22Rv1 (cell line): ENCODE data around the gene TBC1D22A.

ENCODE experiments used
- H3K27ac ChIP-seq: fragments of 450-650 bp; 2 replicates; pipeline ENCODE4 v1.5.1; 2017
- ZFX ChIP-seq: fragments of 450-650 bp; IDR thresholded peaks from 2 replicates; pipeline ENCODE4 v1.6.1; 2017; ENCODE audit warnings: antibody characterized with exemption, borderline replicate concordance
- TF ChIP-seq, protein P1 (sequence below): fragments of 450-650 bp; IDR thresholded peaks from 2 replicates; pipeline ENCODE4 v1.5.1; 2017; ENCODE audit warnings: mild to moderate bottlenecking

The TBC1D22A gene

DNA sequence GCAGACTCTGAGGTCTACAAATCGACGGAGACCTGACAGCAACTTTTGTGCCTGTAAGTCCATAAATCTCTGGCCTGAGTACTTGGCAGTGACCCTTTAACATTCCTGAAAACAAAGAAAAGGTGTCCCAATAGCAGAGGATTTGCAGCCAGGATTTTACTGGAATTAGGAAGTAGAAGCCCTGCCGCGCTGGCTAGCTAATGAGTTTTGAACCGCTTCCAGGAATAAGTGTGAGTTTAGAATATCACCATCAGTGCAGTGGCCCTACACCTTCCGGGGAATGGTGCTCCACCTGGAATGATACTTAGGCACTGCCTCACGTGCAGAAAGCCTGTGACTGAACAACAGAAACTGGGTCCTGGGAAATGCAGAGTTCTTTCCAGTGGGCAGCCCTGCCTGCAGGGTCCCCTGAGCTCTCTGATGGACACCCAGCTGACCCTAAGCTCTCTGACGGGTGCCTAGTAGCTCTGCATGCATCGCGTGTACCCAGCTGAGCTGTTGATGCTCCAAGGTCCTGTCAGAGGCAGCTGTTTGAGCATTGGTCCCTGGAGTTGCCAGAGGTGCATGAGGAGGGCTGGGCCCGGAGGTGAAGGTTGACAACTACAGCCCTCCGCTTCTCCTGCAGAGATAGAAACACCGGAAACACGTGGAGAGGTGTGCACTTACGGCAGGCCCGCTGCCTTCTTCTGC lies 380.9 kb downstream of the TBC1D22A start:
- H3K27ac ChIP-seq, result no peak overlapping the region
- no peak for TF ChIP-seq ZFX
- TF ChIP-seq, protein P1, sequence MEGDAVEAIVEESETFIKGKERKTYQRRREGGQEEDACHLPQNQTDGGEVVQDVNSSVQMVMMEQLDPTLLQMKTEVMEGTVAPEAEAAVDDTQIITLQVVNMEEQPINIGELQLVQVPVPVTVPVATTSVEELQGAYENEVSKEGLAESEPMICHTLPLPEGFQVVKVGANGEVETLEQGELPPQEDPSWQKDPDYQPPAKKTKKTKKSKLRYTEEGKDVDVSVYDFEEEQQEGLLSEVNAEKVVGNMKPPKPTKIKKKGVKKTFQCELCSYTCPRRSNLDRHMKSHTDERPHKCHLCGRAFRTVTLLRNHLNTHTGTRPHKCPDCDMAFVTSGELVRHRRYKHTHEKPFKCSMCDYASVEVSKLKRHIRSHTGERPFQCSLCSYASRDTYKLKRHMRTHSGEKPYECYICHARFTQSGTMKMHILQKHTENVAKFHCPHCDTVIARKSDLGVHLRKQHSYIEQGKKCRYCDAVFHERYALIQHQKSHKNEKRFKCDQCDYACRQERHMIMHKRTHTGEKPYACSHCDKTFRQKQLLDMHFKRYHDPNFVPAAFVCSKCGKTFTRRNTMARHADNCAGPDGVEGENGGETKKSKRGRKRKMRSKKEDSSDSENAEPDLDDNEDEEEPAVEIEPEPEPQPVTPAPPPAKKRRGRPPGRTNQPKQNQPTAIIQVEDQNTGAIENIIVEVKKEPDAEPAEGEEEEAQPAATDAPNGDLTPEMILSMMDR, result no peak

DNA sequence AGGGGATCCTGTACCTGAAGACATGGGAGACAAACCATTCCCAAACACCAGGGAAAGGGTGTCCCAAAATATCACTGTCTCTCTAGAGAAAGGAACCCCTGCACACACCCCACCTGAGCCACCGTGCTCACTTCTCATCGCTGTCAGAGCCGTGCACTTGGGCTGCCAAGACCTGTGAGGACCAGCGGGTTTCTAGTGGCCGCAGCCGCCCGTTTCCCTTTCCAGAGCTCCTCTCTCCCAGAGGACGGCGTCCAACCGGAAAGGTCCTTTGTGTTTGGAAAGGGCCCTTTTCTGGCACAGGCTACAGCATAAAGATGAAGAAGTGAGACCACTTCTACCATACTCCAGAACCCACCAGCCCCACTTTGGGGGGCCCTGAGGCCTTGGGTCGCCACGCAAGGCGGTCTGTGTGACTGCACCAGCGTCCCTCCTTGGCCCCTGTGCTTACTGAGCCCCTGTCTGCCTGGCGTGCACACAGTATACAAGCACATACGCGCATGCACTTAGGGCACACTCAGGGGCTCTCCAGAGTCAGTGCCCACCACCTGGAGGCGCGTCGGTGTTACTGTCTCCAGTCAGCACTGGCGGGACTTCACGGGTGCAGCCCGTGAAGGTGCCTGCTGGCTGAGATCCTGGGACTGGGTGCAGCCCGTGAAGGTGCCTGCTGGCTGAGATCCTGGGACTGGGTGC lies 381.8 kb downstream of the TBC1D22A start:
- no peak for TF ChIP-seq ZFX
- TF ChIP-seq, protein P1, result no peak
- H3K27ac ChIP-seq, result no peak overlapping the region

DNA sequence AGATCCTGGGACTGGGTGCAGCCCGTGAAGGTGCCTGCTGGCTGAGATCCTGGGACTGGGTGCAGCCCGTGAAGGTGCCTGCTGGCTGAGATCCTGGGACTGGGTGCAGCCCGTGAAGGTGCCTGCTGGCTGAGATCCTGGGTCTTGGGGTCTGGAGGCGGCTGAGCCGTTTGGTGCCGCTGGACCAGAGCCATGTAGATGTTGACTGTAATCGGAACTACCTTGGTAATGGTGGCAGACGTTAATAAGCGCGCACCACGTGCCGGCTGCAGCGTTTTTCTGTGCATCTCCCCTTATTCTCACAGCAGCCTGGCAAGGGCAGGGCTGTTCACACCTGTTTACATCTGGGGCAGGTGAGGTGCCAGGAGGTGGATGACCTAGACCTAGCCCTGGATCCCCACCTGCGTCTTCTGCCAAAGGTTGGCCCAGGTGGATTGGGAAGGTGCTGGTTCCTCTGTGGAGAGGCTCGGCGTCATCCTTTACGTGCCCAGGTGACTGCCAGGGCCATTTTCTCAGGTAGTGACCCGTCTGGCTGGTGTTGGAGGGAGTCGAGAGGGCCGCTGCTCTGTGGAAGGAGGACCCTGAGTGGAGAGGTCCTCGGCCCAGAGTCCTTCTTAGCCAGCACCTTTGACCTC lies 382.5 kb downstream of the TBC1D22A start:
- no peak overlapping the region for H3K27ac ChIP-seq

DNA sequence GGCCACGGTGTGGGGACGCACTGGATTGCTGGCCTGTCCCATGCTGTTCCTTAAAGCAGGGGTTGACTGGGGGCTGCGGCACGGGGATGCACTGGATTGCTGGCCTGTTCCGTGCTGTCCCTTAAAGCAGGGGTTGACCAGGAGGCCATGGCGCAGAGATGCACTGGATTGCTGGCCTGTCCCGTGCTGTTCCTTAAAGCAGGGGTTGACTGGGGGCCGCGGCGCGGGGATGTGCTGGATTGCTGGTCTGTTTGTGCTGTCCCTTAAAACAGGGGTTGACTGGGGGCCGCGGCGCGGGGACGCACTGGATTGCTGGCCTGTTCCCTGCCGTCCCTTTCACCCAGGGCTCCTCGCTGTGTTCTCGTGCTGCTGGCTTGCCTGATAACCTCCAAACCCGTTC lies 383.4 kb downstream of the TBC1D22A start:
- TF ChIP-seq, protein P1, result no peak
- no peak for TF ChIP-seq ZFX
- no peak overlapping the region for H3K27ac ChIP-seq

More for the DNA sequence above, 382.5 kb downstream of the TBC1D22A start:
- TF ChIP-seq, protein P1, result no peak
- TF ChIP-seq ZFX, result no peak

DNA sequence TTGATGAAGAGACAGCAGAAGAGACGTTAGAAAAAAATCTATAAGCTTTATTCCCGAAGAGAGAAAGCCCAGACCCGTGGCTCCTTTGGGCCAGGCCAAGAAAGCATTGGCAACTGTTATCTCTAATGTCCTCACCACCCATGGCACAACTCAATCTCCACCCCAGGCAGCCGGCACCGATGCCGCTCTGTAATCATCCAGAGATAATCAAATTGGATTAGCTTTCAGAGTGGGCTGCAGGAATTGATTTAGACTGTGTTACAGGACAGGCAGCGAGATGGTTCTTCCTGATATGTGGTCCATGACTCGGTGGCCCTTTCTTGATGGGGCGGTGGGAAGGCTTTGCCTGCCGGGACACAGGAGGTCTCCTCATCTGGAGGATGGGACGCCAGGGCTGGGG lies 383.9 kb downstream of the TBC1D22A start:
- no peak overlapping the region for H3K27ac ChIP-seq
- no peak for TF ChIP-seq ZFX
- TF ChIP-seq, protein P1, result no peak

DNA sequence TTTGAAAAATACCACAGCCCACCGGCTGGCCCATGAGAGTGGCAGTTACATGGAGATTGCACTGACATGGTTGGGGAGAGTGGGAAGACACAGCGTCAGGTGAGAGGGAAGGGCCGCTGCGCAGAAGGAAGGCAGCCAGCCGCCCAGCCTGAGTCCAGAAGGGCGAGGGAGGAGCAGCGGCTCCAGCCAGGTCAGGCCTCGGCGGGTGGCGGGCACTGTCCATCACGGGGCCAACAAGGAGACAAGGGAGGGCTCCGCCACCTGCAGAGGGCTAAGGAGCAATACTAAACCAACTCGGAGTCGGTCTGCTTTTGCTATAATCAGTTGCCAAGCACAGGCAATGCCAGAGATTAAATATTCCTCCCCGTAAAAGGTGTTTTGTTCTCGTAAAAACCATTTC lies 384.5 kb downstream of the TBC1D22A start:
- TF ChIP-seq ZFX, result no peak
- TF ChIP-seq, protein P1, result no peak
- no peak overlapping the region for H3K27ac ChIP-seq

DNA sequence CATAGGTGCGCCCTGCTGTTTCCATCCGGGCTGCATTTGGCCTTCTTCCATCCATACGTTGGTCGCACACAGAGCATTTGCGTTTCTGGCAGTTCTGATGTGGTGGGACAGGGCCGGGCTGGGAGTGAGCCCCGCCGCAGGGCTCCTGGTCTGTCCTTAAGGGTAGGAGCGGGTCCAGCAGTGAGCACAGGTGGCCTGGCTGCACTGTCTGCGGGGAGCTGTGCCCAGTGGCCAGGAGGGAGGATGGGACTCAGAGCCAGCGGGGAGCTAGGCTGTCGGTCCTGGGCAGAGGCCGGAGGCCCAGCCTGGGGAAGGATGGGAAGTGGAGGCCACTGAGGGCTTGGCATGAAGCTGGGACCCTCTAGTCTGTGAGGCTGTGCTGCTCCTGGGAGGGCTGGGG lies 385.1 kb downstream of the TBC1D22A start:
- H3K27ac ChIP-seq, result no peak overlapping the region
- TF ChIP-seq ZFX, result no peak
- TF ChIP-seq, protein P1, result no peak
